GM12872 (cell line): ENCODE measurements around the gene CASP10.

ENCODE experiments used
- TF ChIP-seq, protein P1 (sequence below): IDR thresholded peaks from 3 replicates; pipeline ENCODE4 v1.5.1; 2011; ENCODE audit warnings: low read depth, mild to moderate bottlenecking, low read length, moderate library complexity; ENCODE audit not compliant: insufficient read depth

The CASP10 gene

GRCh38 chr2:201208563-201209252 lies 25.8 kb downstream of the CASP10 start:
- TF ChIP-seq, protein P1, sequence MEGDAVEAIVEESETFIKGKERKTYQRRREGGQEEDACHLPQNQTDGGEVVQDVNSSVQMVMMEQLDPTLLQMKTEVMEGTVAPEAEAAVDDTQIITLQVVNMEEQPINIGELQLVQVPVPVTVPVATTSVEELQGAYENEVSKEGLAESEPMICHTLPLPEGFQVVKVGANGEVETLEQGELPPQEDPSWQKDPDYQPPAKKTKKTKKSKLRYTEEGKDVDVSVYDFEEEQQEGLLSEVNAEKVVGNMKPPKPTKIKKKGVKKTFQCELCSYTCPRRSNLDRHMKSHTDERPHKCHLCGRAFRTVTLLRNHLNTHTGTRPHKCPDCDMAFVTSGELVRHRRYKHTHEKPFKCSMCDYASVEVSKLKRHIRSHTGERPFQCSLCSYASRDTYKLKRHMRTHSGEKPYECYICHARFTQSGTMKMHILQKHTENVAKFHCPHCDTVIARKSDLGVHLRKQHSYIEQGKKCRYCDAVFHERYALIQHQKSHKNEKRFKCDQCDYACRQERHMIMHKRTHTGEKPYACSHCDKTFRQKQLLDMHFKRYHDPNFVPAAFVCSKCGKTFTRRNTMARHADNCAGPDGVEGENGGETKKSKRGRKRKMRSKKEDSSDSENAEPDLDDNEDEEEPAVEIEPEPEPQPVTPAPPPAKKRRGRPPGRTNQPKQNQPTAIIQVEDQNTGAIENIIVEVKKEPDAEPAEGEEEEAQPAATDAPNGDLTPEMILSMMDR = no peak

DNA sequence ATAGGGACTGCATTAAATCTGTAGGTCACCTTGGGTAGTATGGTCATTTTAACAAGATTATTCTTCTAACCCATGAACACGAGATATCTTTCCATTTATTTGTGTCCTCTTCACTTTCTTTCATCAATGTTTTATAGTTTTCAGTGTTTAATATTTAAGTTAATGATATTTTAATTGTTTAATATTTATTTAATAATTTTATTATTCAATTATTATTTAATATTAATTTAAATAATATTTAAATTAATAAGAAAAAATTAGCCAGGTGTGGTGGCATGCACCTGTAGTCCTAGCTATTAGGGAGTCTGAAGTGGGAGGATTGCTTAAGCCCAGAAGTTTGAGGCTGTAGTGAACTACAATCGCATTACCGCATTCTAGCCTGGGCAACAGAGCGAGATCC lies 33.0 kb downstream of the CASP10 start:
- TF ChIP-seq, protein P1 = no peak

DNA sequence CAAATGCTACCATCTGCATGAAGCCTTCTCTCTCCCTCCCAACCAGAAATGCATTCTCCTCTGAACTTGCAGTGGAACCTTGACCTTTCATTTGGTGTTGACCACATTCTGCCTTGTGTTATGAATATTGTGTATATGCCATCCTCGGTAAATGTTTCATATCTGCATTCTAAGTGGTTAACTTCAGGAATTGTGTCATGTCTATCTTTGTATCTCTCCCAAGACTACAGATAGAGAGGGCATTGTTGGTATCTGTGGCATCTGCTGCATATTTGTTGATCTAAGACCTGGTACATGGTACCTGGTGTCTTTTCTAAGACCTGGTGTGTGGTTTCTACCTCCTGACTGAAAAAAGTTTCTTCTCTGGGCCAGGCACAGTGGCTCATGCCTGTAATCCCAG lies 34.0 kb downstream of the CASP10 start:
- TF ChIP-seq, protein P1 = no peak

DNA sequence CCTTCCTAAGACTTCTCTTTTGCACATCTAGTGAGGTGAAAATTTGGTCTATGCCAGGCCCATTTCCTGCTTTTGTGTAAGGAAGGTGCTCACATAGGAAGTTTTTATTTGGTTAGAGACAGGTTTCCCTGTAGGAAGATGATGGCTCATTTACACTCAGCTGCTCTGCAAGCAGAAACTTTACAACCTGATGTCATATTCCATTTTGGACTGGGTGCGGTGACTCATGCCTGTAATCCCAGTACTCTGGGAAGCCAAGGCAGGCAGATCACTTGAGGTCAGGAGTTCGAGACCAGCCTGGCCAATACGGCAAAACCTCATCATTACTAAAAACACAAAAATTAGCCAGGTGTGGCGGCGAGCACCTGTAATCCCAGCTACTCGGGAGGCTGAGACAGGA lies 35.8 kb downstream of the CASP10 start:
- TF ChIP-seq, protein P1 = no peak

DNA sequence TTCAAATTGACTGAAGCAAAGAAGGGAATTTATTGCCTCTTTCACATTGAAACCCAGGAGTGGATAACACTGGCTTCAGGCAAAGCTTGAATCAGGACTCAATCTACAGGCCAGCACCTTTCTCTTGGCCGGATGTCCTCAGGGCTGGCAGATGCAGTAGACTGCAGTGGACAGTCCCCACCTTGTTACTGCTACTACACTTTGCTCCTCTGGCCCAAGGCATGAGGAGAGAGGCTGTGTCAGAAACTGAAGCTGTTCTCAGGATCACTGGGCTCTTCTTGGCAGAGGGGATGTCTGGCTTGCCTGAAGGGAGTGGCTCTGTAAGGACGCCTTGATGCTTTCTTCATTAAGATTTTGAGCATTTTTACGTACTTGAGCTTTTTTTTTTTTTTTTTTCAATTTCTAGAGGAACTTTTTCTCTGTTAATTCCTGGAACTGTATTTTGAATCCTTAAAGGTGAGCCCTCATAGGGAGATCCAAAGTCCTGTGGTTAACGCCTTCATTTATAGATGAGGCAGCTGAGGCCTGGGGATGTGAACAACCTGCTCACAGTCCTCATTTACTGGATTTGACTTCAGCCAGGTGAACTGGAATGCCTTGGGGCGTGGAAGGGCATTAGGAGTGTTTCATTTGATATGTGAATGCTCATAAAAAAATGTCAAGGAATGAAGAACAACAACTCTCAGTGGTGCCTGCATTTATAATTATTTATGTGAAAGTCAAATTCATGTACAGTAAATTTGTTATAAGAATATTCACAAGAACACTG lies 36.6 kb downstream of the CASP10 start:
- TF ChIP-seq, protein P1 = no peak

DNA sequence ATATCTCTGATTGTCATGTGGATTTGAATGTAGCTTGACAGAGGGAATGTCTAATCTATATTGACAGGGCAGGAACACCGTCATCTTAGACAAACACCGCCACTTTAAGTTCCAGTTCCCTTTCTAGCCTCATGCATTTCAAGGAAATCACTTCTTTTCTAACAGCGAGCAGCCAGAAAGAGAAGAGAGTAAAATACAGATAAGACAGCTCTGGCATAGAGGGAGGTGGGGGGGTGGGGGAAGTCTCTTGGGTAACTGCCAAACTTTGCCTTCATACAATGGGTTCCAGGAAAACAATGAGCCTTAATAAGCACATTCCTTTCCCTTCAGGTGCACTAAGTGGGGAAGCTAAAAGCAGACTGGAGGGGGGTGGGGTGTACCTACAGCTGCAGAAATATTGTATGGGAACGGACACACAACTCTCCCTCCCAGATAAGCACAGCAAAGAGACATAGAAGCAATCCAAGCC lies 37.2 kb downstream of the CASP10 start:
- TF ChIP-seq, protein P1 = no peak
